HG03439 (cell line): ENCODE results near the gene C1QTNF8.

Source experiments
- ATAC-seq: cut with Tn5 transposase; IDR thresholded peaks from one replicate; pipeline ENCODE4 v1.9.1; 2021; ENCODE audit warnings: mild to moderate bottlenecking, moderate library complexity; ENCODE audit not compliant: unreplicated experiment

Gene C1QTNF8

GRCh38 chr16:1063728-1064127 is 32.3 kb downstream of the C1QTNF8 start:
- ATAC-seq, result no peak

GRCh38 chr16:1062895-1063294 is 33.1 kb downstream of the C1QTNF8 start:
- no peak for ATAC-seq

GRCh38 chr16:1061769-1062505 is 34.1 kb downstream of the C1QTNF8 start:
- no peak for ATAC-seq

- no peak for ATAC-seq
These were observed 35.4 kb downstream of the C1QTNF8 start for GRCh38 chr16:1060416-1061340.

GRCh38 chr16:1059310-1059709 is 36.7 kb downstream of the C1QTNF8 start:
- ATAC-seq, result no peak

- no peak for ATAC-seq
These were observed 37.8 kb downstream of the C1QTNF8 start for GRCh38 chr16:1058216-1058615.

- no peak for ATAC-seq
These were observed 38.7 kb downstream of the C1QTNF8 start for GRCh38 chr16:1057252-1057932.

GRCh38 chr16:1056196-1056595 is 39.8 kb downstream of the C1QTNF8 start:
- no peak for ATAC-seq

GRCh38 chr16:1055557-1055924 is 40.5 kb downstream of the C1QTNF8 start:
- ATAC-seq, result no peak

GRCh38 chr16:1054660-1055556 is 41.1 kb downstream of the C1QTNF8 start:
- no peak for ATAC-seq

- ATAC-seq, result no peak
These were observed 42.2 kb downstream of the C1QTNF8 start for GRCh38 chr16:1053700-1054368.

- ATAC-seq, result no peak
These were observed 42.9 kb downstream of the C1QTNF8 start for GRCh38 chr16:1053121-1053521.

GRCh38 chr16:1052721-1053120 is 43.3 kb downstream of the C1QTNF8 start:
- ATAC-seq, result no peak

GRCh38 chr16:1051446-1051845 is 44.6 kb downstream of the C1QTNF8 start:
- no peak for ATAC-seq

- ATAC-seq, result no peak
These were observed 45.1 kb downstream of the C1QTNF8 start for GRCh38 chr16:1050921-1051320.

- ATAC-seq, result no peak
These were observed 45.5 kb downstream of the C1QTNF8 start for GRCh38 chr16:1050516-1050915.

- ATAC-seq, result no peak
These were observed 46.1 kb downstream of the C1QTNF8 start for GRCh38 chr16:1049976-1050247.

- no peak for ATAC-seq
These were observed 46.7 kb downstream of the C1QTNF8 start for GRCh38 chr16:1049113-1049975.

- ATAC-seq, result no peak
These were observed 47.5 kb downstream of the C1QTNF8 start for GRCh38 chr16:1048442-1049112.
